SH-SY5Y (cell line): ENCODE data around the gene NSD2.

Experiments used
- GATA2 ChIP-seq: IDR thresholded peaks from 2 replicates; pipeline ENCODE4 v1.6.1; 2011; ENCODE audit warnings: mild to moderate bottlenecking, low read depth, low read length
- GATA3 ChIP-seq: IDR thresholded peaks from 2 replicates; pipeline ENCODE4 v1.6.1; 2011; ENCODE audit warnings: low read depth, mild to moderate bottlenecking, low read length, moderate library complexity

NSD2 gene

GRCh38 chr4:1969928-1970723, 98.9 kb downstream of the NSD2 start:
- TF ChIP-seq GATA3: no peak
- TF ChIP-seq GATA2: no peak

- TF ChIP-seq GATA3 (no peak), GATA2 (no peak)
Observed at GRCh38 chr4:1970926-1971325, 99.7 kb downstream of the NSD2 start.

GRCh38 chr4:1971456-1972200, 100.4 kb downstream of the NSD2 start:
- TF ChIP-seq GATA3 (no peak), GATA2 (no peak)

- TF ChIP-seq GATA3 (no peak), GATA2 (no peak)
Observed at GRCh38 chr4:1972414-1972813, 101.2 kb downstream of the NSD2 start.

- TF ChIP-seq GATA3: no peak
- TF ChIP-seq GATA2: no peak
Observed at GRCh38 chr4:1973218-1973617, 102.0 kb downstream of the NSD2 start.

GRCh38 chr4:1973661-1974060, 102.5 kb downstream of the NSD2 start:
- TF ChIP-seq GATA3: no peak
- TF ChIP-seq GATA2: no peak

GRCh38 chr4:1974840-1975239, 103.6 kb downstream of the NSD2 start:
- TF ChIP-seq GATA3 (no peak), GATA2 (no peak)

GRCh38 chr4:1975391-1975801, 104.2 kb downstream of the NSD2 start:
- TF ChIP-seq GATA3 (no peak), GATA2 (no peak)

GRCh38 chr4:1975880-1976279, 104.7 kb downstream of the NSD2 start:
- TF ChIP-seq GATA2 (no peak), GATA3 (no peak)

- no peak for TF ChIP-seq GATA2
- no peak for TF ChIP-seq GATA3
Observed at GRCh38 chr4:1976416-1977352, 105.5 kb downstream of the NSD2 start.

- TF ChIP-seq GATA3 (no peak), GATA2 (no peak)
Observed at GRCh38 chr4:1978226-1978625, 107.0 kb downstream of the NSD2 start.

GRCh38 chr4:1978741-1979476, 107.7 kb downstream of the NSD2 start:
- no peak for TF ChIP-seq GATA3
- TF ChIP-seq GATA2: no peak

GRCh38 chr4:1979477-1980196, 108.4 kb downstream of the NSD2 start:
- no peak for TF ChIP-seq GATA2
- TF ChIP-seq GATA3: no peak

- no peak for TF ChIP-seq GATA2
- TF ChIP-seq GATA3: no peak
Observed at GRCh38 chr4:1980561-1981041, 109.4 kb downstream of the NSD2 start.
